Tibial nerve (tissue), 4 donors: Measurements from ENCODE around the gene GRIFIN. TPM values are rescaled to one million over a fixed set of nuclear protein-coding genes. Genes with fewer than 3 reads are reported as not detected.

Experiments
- DNase-seq, 2 donors: peaks; one replicate each; pipeline ENCODE4 v3.0.0-alpha.2; 2019; ENCODE audit warnings: low spot score in 2 of 2
- H3K27ac ChIP-seq, 4 donors: fragments of 200-600 bp; sonication (generic) in 3 of 4; one replicate each; pipeline ENCODE4 v1.5.1; 2017 to 2019; ENCODE audit warnings: mild to moderate bottlenecking in 1 of 4
- H3K27me3 ChIP-seq, 2 donors: fragments of 200-600 bp; sonication (generic) in 1 of 2; one replicate each; pipeline versions ENCODE4 v1.5.1 to v1.6.0; 2017 to 2019
- H3K36me3 ChIP-seq, 3 donors: fragments of 200-600 bp; sonication (generic); one replicate each; pipeline ENCODE4 v1.5.1; 2018 to 2019
- H3K4me1 ChIP-seq, 4 donors: fragments of 200-600 bp; sonication (generic) in 3 of 4; one replicate each; pipeline ENCODE4 v1.5.1; 2017 to 2019
- H3K4me3 ChIP-seq, 4 donors: fragments of 200-600 bp; sonication (generic) in 3 of 4; one replicate each; pipeline ENCODE4 v1.5.1; 2017 to 2019; ENCODE audit warnings: mild to moderate bottlenecking in 1 of 4, moderate library complexity in 1 of 4
- H3K9me3 ChIP-seq, 4 donors: fragments of 200-600 bp; sonication (generic) in 3 of 4; one replicate each; pipeline ENCODE4 v1.5.1; 2017 to 2019
- CTCF ChIP-seq, 5 experiments: fragments of 200-600 bp in 3 of 5; fragments of 450-650 bp in 2 of 5; sonication (generic) in 3 of 5; IDR thresholded peaks; one replicate each; pipeline ENCODE4 v1.5.1; 2016 to 2019; ENCODE audit warnings: antibody characterized with exemption in 5 of 5, mild to moderate bottlenecking in 3 of 5, moderate library complexity in 2 of 5
- EP300 ChIP-seq, 2 donors: sonication (generic); formaldehyde crosslinking; IDR thresholded peaks; one replicate each; pipeline ENCODE4 v1.6.1; 2017; ENCODE audit warnings: antibody characterized with exemption in 2 of 2, mild to moderate bottlenecking in 1 of 2
- POLR2A ChIP-seq, 2 donors: fragments of 450-650 bp; IDR thresholded peaks; one replicate each; pipeline ENCODE4 v1.6.1; 2017; ENCODE audit warnings: antibody characterized with exemption in 2 of 2, mild to moderate bottlenecking in 2 of 2, moderate library complexity in 2 of 2
- WGBS, 2 donors: methylation state at CpG; one replicate each; pipeline ENCODE4 v1.1.5; 2018; 5-methylcytosine and 5-hydroxymethylcytosine counted together
- total RNA-seq, 4 donors: library from RNA; depleted of rRNA; stranded (reverse); fragments of >200 nt; gene quantifications; one replicate each; pipeline ENCODE4 v1.1.0, GENCODE V29; 2016

GRIFIN gene
- total RNA-seq, 4 donors from 2014 or later = not detected

- no peak for TF ChIP-seq POLR2A (IDR thresholded peaks at IDR 0.05)
- peak in 2 of 5 experiments; percentile 13 to 37 for TF ChIP-seq CTCF (IDR thresholded peaks at IDR 0.05)
- WGBS, 2 donors = 4 to 13% methylated on average over 9 to 30 of the region's 37 CpGs
- Histone ChIP-seq H3K4me1 (peaks cover 0 to 77% (median 63%) of the 10 kb centered on the region in 4 donors), H3K27me3 (peaks cover 0 to 22% of the 10 kb centered on the region in 2 donors), H3K9me3 (no peaks in the 10 kb centered on the region), H3K27ac (peak overlapping the region in 2 of 4 donors; percentile 52 to 65), H3K36me3 (peaks cover 0 to 1% (median 0%) of the 10 kb centered on the region in 3 donors), H3K4me3 (peak overlapping the region; percentile 43 to 63 (median 52))
- DNase-seq = no peak
Measured at GRCh38 chr7:2520131-2520760, 44.0 kb upstream of the GRIFIN start.

- WGBS, 2 donors = 3% methylated on average over 19 to 48 of the region's 95 CpGs
- Histone ChIP-seq H3K27ac (peak within 1 kb of the TSS in 3 of 4 donors; percentile 52 to 75 (median 75)), H3K36me3 (no peaks in the 10 kb centered on the region), H3K4me1 (peaks cover 0 to 68% (median 53%) of the 10 kb centered on the region in 4 donors), H3K4me3 (peak within 1 kb of the TSS; percentile 43 to 63 (median 54)), H3K27me3 (peaks cover 0 to 20% of the 10 kb centered on the region in 2 donors), H3K9me3 (no peaks in the 10 kb centered on the region)
- DNase-seq = peak; percentile 73 to 76
- TF ChIP-seq EP300 (IDR thresholded peaks at IDR 0.05) (peak in 1 of 2 donors; percentile 92), POLR2A (IDR thresholded peaks at IDR 0.05) (peak; percentile 84 to 92), CTCF (IDR thresholded peaks at IDR 0.05) (peak in 1 of 5 experiments; percentile 43)
Measured at GRCh38 chr7:2519119-2519930, 43.1 kb upstream of the GRIFIN start, which contains the start of gene LFNG. Gene LFNG, plus strand, starts transcription at chr7:2519774. Its CDS starts 88 bp downstream, at chr7:2519862.

- no peaks in the 10 kb centered on the region for H3K36me3 ChIP-seq
- peaks cover 0 to 20% of the 10 kb centered on the region in 2 donors for H3K27me3 ChIP-seq
- H3K9me3 ChIP-seq = no peaks in the 10 kb centered on the region
- WGBS, 2 donors = 10 to 20% methylated on average over 23 to 28 of the region's 41 CpGs
- no peak for DNase-seq
- peaks cover 0 to 62% (median 47%) of the 10 kb centered on the region in 4 donors for H3K4me1 ChIP-seq
- peak overlapping the region in 3 of 4 donors; percentile 47 to 75 (median 75) for H3K27ac ChIP-seq
- H3K4me3 ChIP-seq = peak overlapping the region; percentile 43 to 63 (median 54)
- no peak for TF ChIP-seq CTCF (IDR thresholded peaks at IDR 0.05)
Measured at GRCh38 chr7:2518737-2519118, 42.5 kb upstream of the GRIFIN start.

- no peaks in the 10 kb centered on the region for H3K36me3 ChIP-seq
- H3K4me3 ChIP-seq = no peak overlapping the region
- H3K9me3 ChIP-seq = no peaks in the 10 kb centered on the region
- TF ChIP-seq EP300 (IDR thresholded peaks at IDR 0.05) (no peak), POLR2A (IDR thresholded peaks at IDR 0.05) (no peak), CTCF (IDR thresholded peaks at IDR 0.05) (no peak)
- H3K27ac ChIP-seq = peak overlapping the region in 2 of 4 donors; percentile 75
- WGBS, 2 donors = 59 to 66% methylated on average over 16 to 18 of the region's 18 CpGs
- H3K4me1 ChIP-seq = peaks cover 0 to 54% (median 39%) of the 10 kb centered on the region in 4 donors
- peaks cover 0 to 19% of the 10 kb centered on the region in 2 donors for H3K27me3 ChIP-seq
- no peak for DNase-seq
Measured at GRCh38 chr7:2517678-2518507, 41.7 kb upstream of the GRIFIN start.
